ENCODE measurements around the gene LCE4A. TPM values are rescaled to one million over a fixed set of nuclear protein-coding genes. Genes with fewer than 3 reads are reported as not detected.

LCE4A gene
- total RNA-seq, 4 donors from 2014 or later, result 3.0 to 7.7 (median 3.6) TPM; not detected in 1

GRCh38 chr1:152741656-152742055, 33.7 kb downstream of the LCE4A start:
- Histone ChIP-seq H3K9me3 (no peaks in the 10 kb centered on the region), H3K36me3 (no peaks in the 10 kb centered on the region)

GRCh38 chr1:152743371-152744145, 35.6 kb downstream of the LCE4A start:
- 65% methylated on average over 2 of the region's 2 CpGs for WGBS
- TF ChIP-seq, protein P1, sequence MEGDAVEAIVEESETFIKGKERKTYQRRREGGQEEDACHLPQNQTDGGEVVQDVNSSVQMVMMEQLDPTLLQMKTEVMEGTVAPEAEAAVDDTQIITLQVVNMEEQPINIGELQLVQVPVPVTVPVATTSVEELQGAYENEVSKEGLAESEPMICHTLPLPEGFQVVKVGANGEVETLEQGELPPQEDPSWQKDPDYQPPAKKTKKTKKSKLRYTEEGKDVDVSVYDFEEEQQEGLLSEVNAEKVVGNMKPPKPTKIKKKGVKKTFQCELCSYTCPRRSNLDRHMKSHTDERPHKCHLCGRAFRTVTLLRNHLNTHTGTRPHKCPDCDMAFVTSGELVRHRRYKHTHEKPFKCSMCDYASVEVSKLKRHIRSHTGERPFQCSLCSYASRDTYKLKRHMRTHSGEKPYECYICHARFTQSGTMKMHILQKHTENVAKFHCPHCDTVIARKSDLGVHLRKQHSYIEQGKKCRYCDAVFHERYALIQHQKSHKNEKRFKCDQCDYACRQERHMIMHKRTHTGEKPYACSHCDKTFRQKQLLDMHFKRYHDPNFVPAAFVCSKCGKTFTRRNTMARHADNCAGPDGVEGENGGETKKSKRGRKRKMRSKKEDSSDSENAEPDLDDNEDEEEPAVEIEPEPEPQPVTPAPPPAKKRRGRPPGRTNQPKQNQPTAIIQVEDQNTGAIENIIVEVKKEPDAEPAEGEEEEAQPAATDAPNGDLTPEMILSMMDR (IDR thresholded peaks at IDR 0.05), result no peak
- TF ChIP-seq POLR2AphosphoS5 (IDR thresholded peaks at IDR 0.05), result no peak
- no peak for TF ChIP-seq POLR2A (IDR thresholded peaks at IDR 0.05)
- no peak for TF ChIP-seq EP300 (IDR thresholded peaks at IDR 0.05)

More at GRCh38 chr1:152741656-152742055, 33.7 kb downstream of the LCE4A start:
- H3K27me3 ChIP-seq, result no peaks in the 10 kb centered on the region
- DNase-seq (ENCODE audit: low spot score in 2 of 2), result no peak
- no peaks in the 10 kb centered on the region for H3K4me1 ChIP-seq
- TF ChIP-seq, protein P1 (IDR thresholded peaks at IDR 0.05), result no peak
- no peak for TF ChIP-seq POLR2AphosphoS5 (IDR thresholded peaks at IDR 0.05)
- TF ChIP-seq POLR2A (IDR thresholded peaks at IDR 0.05), result no peak
- no peak for TF ChIP-seq EP300 (IDR thresholded peaks at IDR 0.05)
- no peak overlapping the region for H3K4me3 ChIP-seq
- H3K27ac ChIP-seq, result no peak overlapping the region

GRCh38 chr1:152745289-152745704, 37.3 kb downstream of the LCE4A start:
- WGBS, result 74% methylated on average over 4 of the region's 4 CpGs

More at GRCh38 chr1:152743371-152744145, 35.6 kb downstream of the LCE4A start:
- Histone ChIP-seq H3K9me3 (no peaks in the 10 kb centered on the region), H3K27me3 (no peaks in the 10 kb centered on the region), H3K27ac (no peak overlapping the region), H3K4me1 (no peaks in the 10 kb centered on the region), H3K4me3 (no peak overlapping the region), H3K36me3 (no peaks in the 10 kb centered on the region)
- no peak for DNase-seq (ENCODE audit: low spot score in 2 of 2)

DNA sequence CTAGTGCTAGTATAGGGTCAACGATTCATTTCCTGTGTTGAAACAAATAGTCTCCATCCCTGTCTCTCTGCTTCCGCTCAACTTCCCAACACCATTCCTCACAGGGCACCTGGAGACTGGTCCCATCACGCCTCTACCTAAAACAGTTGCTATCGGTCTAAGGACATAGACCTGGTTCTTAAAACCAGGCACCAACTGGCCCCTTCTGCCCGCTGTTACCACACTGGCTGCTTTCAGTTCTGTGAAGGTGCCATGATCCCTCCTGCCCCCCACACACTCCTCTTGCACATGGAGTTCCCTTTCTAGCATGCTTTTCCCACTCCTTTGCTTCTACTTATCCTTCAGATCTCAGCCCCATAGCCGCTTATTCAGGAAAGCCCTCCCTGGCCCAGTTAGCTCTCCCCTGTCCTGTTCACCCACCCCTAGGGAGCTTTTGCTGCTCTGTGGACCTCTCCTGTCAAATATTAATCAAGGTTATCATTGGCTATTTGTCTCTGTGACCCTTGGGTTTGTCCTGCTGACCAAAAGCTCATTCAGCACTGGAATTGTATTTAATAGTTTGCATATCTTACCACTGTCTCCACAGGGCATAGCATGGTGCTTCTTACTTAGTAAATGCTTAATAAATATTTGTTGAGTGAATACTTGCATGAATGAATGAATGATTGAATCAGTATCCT, 37.9 kb downstream of the LCE4A start:
- no peaks in the 10 kb centered on the region for H3K27me3 ChIP-seq
- TF ChIP-seq POLR2A (IDR thresholded peaks at IDR 0.05), result no peak
- no peak for TF ChIP-seq EP300 (IDR thresholded peaks at IDR 0.05)
- TF ChIP-seq, protein P1 (IDR thresholded peaks at IDR 0.05), result no peak
- no peak for TF ChIP-seq POLR2AphosphoS5 (IDR thresholded peaks at IDR 0.05)
- H3K36me3 ChIP-seq, result no peaks in the 10 kb centered on the region
- H3K4me3 ChIP-seq, result no peak overlapping the region
- no peak for DNase-seq (ENCODE audit: low spot score in 2 of 2)
- H3K9me3 ChIP-seq, result no peaks in the 10 kb centered on the region
- no peak overlapping the region for H3K27ac ChIP-seq
- WGBS, result 80% methylated on average over 6 of the region's 6 CpGs
- no peaks in the 10 kb centered on the region for H3K4me1 ChIP-seq

More at GRCh38 chr1:152745289-152745704, 37.3 kb downstream of the LCE4A start:
- Histone ChIP-seq H3K4me3 (no peak overlapping the region), H3K27me3 (no peaks in the 10 kb centered on the region), H3K4me1 (no peaks in the 10 kb centered on the region), H3K27ac (no peak overlapping the region), H3K36me3 (no peaks in the 10 kb centered on the region), H3K9me3 (no peaks in the 10 kb centered on the region)
- no peak for TF ChIP-seq EP300 (IDR thresholded peaks at IDR 0.05)
- TF ChIP-seq POLR2AphosphoS5 (IDR thresholded peaks at IDR 0.05), result no peak
- TF ChIP-seq POLR2A (IDR thresholded peaks at IDR 0.05), result no peak
- TF ChIP-seq, protein P1 (IDR thresholded peaks at IDR 0.05), result no peak
- no peak for DNase-seq (ENCODE audit: low spot score in 2 of 2)

- Histone ChIP-seq H3K4me3 (no peak overlapping the region), H3K27ac (no peak overlapping the region), H3K9me3 (no peaks in the 10 kb centered on the region), H3K36me3 (no peaks in the 10 kb centered on the region), H3K27me3 (no peaks in the 10 kb centered on the region), H3K4me1 (no peaks in the 10 kb centered on the region)
- no peak for DNase-seq (ENCODE audit: low spot score in 2 of 2)
- WGBS, result 51% methylated on average over 1 of the region's 1 CpG
- TF ChIP-seq POLR2A (IDR thresholded peaks at IDR 0.05) (no peak), POLR2AphosphoS5 (IDR thresholded peaks at IDR 0.05) (no peak), EP300 (IDR thresholded peaks at IDR 0.05) (no peak)
- TF ChIP-seq, protein P1 (IDR thresholded peaks at IDR 0.05), result no peak
Measured at GRCh38 chr1:152747831-152748230, 39.9 kb downstream of the LCE4A start.

Measured in suprapubic skin (tissue), 4 donors.